NB4 (cell line): ENCODE measurements around the gene WNT9A.

Experiments used
- DNase-seq: peaks from one replicate; pipeline ENCODE4 v3.0.0; 2010; ENCODE audit warnings: low read depth
- H3K4me3 ChIP-seq: one replicate; pipeline ENCODE4 v1.5.1; 2011; ENCODE audit warnings: mild to moderate bottlenecking, low read depth, low read length, moderate library complexity
- MYC ChIP-seq: IDR thresholded peaks from 2 replicates; pipeline ENCODE4 v1.6.1; 2011; ENCODE audit warnings: low read depth, low read length
- POLR2A ChIP-seq: IDR thresholded peaks from 2 replicates; pipeline ENCODE4 v1.6.1; 2011; ENCODE audit warnings: mild to moderate bottlenecking; ENCODE audit not compliant: insufficient read length; ENCODE audit errors: extremely low read depth
- TF ChIP-seq, protein P1 (sequence below): IDR thresholded peaks from 2 replicates; pipeline ENCODE4 v1.6.1; 2011; ENCODE audit warnings: low read depth, low read length
- TF ChIP-seq, protein P2 (sequence below): IDR thresholded peaks from one replicate; pipeline ENCODE4 v1.5.1; 2012; ENCODE audit warnings: low read depth, low read length

The WNT9A gene

DNA sequence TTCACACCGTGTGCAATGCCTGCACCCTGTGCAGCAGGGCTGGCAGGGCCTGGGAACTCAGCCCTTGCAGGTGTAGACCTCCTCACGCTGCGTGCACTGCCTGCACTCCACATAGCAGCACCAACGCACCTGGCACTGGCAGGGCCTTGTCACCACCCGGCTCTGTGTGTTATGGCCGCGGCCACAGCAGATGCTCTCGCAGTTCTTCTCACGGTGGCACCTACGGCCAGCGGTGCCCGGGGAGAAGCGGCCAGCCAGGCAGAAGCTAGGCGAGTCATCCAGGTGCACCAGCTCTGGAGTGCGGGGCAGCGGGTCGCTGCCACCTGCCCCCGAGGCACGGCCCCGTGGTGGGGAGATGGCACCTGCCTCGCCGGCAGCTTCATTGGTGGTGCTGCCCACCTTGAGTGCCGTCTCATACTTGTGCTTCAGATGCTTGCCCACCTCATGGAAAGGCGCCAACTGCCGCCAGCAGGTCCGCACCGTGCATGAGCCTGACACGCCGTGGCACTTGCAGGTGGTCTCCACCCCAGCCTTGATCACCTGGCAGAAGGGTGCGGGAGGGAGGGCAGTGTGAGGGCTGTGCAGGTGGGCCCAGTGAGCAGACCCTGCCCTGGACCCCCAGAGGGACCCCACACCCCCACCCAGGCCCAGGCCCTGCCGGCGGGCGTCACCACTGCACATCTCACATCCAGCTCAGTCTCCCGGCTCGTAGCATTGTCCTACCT, 26.1 kb downstream of the WNT9A start:
- no peak for DNase-seq
- TF ChIP-seq, protein P1, sequence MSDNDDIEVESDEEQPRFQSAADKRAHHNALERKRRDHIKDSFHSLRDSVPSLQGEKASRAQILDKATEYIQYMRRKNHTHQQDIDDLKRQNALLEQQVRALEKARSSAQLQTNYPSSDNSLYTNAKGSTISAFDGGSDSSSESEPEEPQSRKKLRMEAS = no peak
- no peak for TF ChIP-seq MYC
- TF ChIP-seq POLR2A = no peak
- TF ChIP-seq, protein P2, sequence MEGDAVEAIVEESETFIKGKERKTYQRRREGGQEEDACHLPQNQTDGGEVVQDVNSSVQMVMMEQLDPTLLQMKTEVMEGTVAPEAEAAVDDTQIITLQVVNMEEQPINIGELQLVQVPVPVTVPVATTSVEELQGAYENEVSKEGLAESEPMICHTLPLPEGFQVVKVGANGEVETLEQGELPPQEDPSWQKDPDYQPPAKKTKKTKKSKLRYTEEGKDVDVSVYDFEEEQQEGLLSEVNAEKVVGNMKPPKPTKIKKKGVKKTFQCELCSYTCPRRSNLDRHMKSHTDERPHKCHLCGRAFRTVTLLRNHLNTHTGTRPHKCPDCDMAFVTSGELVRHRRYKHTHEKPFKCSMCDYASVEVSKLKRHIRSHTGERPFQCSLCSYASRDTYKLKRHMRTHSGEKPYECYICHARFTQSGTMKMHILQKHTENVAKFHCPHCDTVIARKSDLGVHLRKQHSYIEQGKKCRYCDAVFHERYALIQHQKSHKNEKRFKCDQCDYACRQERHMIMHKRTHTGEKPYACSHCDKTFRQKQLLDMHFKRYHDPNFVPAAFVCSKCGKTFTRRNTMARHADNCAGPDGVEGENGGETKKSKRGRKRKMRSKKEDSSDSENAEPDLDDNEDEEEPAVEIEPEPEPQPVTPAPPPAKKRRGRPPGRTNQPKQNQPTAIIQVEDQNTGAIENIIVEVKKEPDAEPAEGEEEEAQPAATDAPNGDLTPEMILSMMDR = no peak
- no peak overlapping the region for H3K4me3 ChIP-seq

DNA sequence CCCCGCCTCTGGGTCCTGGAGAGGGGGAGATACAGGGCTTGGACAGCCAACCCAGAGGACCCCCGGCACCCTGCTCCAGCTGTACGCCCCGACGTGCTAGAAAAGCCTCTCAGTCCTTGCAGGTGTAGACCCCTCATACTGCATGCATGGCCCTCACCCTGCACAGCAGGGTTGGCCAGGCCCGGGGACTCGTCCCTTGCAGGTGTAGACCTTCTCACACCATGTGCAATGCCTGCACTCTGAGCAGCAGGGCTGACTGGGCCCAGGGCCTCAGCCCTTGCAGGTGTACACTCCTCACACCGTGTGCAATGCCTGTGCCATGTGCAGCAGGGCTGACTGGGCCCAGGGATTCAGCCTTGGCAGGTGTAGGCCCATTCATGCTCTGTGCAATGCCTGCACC, 26.8 kb downstream of the WNT9A start:
- TF ChIP-seq, protein P1 = no peak
- TF ChIP-seq MYC (no peak), POLR2A (no peak)
- TF ChIP-seq, protein P2 = no peak
- H3K4me3 ChIP-seq = no peak overlapping the region
- DNase-seq = no peak

DNA sequence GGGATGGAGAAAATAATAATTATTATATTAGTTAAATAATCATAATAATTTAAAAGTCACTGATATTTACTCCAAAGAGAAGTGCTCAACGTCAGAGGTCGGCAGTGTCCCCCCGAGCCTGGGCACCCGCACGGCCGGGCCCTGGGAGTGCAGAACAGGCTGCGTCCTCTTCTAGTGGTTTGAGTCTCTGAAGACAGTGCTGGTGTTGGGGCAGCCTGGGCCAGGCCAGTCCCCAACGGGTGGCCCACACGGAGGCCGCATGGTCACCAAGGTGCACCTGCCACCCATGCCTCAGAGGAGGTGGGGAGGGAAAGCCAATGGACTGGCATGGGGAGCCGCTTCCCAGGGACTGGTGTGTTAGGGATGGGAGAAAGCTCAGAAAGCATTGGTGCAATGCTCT, 27.3 kb downstream of the WNT9A start:
- TF ChIP-seq POLR2A = no peak
- TF ChIP-seq, protein P1 = no peak
- TF ChIP-seq, protein P2 = no peak
- no peak for TF ChIP-seq MYC
- DNase-seq = no peak
- no peak overlapping the region for H3K4me3 ChIP-seq

DNA sequence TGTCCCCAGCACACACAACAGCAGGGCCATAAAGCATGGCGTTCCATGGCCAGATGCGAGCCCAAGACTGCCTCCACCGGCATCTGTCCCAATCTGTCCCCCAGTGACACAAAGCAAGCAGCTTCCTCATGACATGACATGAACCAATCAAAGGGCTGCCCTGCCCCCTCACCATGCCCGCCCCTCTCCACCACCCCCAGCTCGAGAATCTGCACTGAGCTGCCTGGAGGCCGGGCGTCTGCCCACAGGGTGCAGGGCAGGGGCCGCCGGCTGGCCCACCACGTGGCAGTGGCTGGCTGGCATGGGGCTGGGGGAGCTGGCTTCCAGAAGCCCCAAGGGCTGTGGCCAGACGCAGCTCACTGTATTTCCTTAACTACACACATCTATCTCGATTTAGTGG, 27.8 kb downstream of the WNT9A start:
- DNase-seq = peak; percentile 46
- no peak overlapping the region for H3K4me3 ChIP-seq
- TF ChIP-seq MYC = no peak
- TF ChIP-seq, protein P1 = no peak
- TF ChIP-seq, protein P2 = no peak
- no peak for TF ChIP-seq POLR2A

DNA sequence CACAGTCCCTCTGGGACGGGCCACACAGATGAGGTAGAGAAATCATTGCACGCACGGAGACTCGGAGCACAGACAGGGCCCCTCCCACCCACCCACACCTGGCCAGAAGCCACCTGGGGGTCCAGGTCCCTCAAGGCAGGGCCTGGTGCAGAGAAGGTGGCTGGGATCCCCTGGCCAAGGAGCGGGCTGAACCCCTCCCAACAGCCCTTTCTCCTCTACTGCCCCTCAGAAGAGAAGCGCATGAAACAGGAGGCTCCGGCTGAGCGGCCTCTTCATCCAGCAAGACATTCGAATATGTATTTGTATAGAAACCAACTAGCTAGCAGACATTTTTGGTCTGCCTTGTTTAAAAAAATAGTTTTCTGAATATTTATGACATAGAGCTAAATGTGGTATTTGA, 29.0 kb downstream of the WNT9A start:
- no peak for DNase-seq
- no peak overlapping the region for H3K4me3 ChIP-seq
- TF ChIP-seq, protein P1 = no peak
- no peak for TF ChIP-seq POLR2A
- TF ChIP-seq MYC = no peak
- TF ChIP-seq, protein P2 = no peak
